Left renal cortex interstitium (tissue), 4 donors: Measurements from ENCODE around the gene IRAK3. TPM values are rescaled to one million over a fixed set of nuclear protein-coding genes. Genes with fewer than 3 reads are reported as not detected.
A peak's percentile ranks its signal among the peaks of the same experiment; 100 is the strongest.

Experiments used
- DNase-seq, 4 donors: peaks; one replicate each; pipeline ENCODE4 v3.0.0-alpha.2; 2013; ENCODE audit warnings: low read depth in 4 of 4, low spot score in 2 of 4, missing footprints in 1 of 4
- polyA plus RNA-seq, 4 donors: library from polyadenylated mRNA; unstranded; fragments of 120-200 nt; gene quantifications; one replicate each; pipeline ENCODE4 v1.2.1, GENCODE V29; 2013; ENCODE audit not compliant: insufficient read length in 4 of 4

IRAK3 gene, protein sequence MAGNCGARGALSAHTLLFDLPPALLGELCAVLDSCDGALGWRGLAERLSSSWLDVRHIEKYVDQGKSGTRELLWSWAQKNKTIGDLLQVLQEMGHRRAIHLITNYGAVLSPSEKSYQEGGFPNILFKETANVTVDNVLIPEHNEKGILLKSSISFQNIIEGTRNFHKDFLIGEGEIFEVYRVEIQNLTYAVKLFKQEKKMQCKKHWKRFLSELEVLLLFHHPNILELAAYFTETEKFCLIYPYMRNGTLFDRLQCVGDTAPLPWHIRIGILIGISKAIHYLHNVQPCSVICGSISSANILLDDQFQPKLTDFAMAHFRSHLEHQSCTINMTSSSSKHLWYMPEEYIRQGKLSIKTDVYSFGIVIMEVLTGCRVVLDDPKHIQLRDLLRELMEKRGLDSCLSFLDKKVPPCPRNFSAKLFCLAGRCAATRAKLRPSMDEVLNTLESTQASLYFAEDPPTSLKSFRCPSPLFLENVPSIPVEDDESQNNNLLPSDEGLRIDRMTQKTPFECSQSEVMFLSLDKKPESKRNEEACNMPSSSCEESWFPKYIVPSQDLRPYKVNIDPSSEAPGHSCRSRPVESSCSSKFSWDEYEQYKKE
- 1 to 10 TPM; 2.8 to 4.0 (median 3.7) TPM for polyA plus RNA-seq

DNA sequence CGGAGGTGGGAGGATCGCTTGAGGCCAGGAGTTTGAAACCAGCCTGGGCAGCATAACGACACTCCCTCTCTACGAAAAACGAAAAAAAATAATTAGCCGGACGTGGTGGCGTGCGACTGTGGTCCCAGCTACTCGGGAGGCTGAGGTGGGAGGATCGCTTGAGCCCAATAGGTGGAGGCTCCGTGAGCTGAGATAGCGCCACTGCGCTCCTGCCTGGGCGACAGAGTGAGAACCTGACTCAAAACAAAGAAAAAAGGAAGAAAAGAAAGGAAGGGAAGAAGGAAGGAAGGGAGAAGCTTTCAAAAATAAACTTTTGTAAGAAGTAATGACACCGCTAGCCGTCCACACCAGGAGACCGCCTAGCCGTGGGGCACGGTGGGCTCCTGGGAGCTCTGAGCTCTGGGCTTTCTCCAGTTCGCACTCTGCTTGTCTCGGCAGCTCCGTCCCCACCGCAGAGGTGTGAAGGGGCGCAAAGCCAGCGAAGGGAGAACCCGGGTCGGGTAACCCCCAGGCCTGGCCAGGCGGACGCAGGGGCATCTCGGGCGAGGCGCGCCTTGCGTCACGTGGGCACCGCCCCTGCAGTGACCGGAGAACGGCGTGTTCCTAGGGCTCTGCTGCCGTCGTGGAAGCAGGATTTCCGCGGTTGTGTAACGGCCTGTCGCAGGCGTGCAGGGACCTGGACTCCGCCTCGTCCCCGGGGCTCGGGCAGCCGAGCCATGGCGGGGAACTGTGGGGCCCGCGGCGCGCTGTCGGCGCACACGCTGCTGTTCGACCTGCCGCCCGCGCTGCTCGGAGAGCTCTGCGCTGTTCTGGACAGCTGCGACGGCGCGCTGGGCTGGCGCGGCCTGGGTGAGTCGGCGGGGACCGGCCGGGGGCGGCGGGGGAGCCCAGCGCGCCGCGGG lies at the start of gene IRAK3:
TSS of gene IRAK3 (plus strand) at position 631 of the 902 bp plus-strand sequence. CDS start at position 717, 86 bp downstream.
- DNase-seq, result peak in 3 of 4 donors; percentile 20 to 46 (median 42)

DNA sequence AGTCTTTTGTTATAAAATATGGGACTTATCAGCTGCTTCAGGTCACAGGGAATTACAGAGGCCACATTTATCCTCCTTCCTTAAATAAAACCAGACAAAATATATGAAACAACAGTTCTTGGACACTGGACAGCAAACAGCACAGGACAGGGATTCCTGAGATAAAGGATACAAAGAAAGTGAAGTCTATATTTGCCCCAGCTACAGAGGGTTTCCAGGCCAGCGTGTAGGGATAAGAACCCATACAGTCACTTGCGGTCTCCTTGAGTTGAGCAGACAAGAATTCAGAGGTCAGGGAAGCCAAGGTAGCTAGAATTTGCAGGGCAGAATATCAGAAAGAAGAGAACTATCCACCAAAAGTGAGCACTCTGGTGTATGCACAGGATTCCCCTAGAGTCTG lies 49.7 kb upstream of the IRAK3 start:
- DNase-seq, result no peak

DNA sequence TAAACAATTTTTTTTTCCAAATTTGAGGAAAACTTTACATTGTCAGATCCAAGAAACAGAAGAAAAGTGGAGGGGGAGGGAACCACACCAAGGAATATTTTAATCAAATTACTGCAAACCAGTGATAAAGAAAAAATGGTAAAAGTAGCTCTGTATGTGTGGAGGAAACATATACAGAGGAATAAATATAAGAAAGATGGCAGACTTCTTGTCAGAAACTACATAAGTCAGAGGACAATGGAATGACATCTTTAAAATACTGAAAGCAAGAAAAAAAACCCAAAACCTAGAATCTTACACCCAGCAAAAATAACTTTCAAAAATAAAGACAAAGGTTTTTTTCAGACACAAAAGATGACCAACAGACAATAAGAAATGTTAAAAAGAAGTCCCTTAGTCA lies 48.3 kb upstream of the IRAK3 start:
- DNase-seq, result no peak

DNA sequence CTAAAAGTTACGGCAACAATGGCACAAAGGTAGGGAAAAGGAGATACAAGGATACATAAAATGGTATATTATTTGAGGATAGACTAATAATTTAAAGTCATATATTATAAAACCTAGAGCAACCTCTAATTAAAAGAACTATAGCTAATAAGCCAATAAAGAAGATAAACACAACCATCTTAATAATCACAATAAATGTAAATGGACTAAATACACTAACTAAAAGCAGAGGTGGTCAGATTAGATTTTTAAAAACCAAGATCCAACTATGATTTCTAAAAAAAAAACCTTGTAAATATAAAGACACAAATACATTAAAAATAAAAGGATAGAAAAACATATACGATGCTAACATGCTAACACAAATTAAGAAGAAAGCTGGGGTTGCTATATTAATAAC lies 47.7 kb upstream of the IRAK3 start:
- no peak for DNase-seq

DNA sequence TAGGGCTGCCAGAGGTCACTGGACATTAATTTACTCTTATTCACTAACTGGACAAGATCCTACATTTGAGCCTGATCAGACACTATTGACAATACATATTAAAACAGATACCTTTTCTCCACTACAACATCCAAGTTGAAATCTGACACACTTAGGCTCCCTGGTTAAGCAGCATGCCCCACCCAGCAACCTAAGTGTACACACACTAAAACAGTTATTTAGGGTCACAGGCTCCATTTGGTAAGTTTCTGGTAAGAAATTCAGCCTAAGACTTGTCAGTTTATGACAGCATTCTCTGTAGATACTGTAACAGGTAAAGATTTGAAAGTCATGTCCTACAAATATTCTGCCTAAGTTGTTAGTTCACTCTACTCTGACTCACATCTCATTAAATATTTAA lies 46.2 kb upstream of the IRAK3 start:
- no peak for DNase-seq

DNA sequence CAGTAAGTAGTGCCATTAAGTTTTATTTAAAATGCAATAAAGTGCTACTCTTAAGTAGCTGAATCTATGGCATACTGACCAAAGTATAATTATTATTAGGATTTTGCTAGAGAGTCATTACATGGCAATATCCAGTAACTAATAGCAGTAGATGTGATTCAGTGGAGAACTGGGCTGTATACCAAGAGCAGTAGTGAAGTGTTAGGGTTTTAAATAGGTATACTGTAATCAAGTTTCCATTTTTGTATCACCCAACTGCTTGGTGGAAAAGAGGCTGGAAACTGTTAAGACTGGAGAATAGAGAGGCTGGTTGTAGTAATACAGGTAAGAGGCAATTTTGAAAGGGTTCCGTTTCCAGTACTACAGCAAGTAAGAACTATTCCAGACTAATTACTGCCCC lies 45.1 kb upstream of the IRAK3 start:
- no peak for DNase-seq

DNA sequence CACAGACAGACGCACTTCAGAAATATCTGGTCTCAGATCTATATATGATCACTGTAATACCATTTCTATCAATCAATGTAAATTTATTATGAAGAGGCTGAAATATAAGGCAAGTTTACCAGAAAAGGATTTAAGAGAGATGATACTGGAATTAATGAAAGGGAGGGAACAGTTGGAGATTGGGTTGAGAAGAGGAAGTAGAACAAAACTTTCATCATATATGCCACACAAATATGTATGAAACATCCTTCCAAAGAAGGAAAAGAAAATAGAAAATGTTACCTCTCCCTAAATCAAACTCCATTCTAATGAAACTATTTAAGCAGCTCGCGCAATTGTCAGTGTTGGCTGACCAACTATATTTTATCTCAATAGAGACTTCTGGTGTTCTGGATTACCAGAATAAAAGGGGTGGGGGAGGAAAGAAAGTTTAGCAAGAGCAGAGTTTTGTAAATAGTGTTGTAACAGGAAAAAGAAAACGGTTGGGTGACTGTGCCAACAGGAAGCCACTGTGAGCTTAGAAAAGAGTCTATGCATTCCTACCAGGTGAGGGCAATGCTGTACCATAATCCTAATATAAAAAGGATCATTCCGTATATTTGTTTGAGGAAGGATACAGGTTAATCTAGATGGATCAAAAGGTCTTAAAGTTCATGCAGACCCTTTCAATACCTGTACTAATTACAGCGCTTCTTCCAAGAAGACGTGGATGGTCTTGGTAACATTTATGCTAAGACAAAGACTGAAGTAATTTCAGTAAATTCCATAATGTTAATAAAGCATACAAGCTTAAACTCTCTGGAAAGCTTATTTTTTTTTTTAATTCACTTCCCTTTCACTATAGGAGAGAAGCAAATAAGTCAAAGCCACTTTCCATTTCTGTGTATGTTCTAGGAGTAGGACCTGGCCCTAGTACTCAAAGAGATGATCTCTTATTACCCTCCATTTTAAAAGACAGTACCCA lies 43.9 kb upstream of the IRAK3 start:
- peak in 1 of 4 donors; percentile 48 for DNase-seq

DNA sequence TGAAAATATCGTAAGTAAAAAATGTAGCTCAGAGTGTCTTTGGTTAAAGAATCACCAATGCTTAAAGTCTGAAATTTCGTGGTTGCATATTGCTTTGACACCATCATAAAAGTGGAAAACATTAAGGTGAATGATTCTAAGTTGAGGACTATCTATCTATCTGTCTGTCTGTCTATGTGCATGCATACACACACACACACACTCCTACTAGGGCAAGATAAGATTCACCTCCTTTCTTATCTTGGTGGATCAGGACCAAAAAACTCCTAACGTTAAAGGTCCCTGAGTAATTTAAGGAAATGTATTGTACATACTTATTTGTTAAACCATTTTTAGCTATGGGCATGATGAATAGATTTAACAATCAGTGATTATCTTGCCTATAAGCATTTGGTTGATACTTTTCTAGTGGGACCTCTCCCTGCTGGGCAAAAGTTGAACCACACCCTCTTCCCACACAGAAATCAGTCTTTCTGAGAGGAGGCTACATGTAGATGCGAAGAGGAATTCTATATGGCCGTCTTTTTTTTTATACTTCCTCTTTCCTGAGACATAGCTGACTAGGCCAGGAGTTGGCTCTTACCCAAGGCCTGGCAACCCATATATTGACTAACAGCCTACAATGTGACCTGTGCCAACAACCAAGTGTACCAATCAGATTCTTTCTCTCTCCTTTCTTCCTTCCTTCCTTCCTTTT lies 39.2 kb upstream of the IRAK3 start:
- no peak for DNase-seq

DNA sequence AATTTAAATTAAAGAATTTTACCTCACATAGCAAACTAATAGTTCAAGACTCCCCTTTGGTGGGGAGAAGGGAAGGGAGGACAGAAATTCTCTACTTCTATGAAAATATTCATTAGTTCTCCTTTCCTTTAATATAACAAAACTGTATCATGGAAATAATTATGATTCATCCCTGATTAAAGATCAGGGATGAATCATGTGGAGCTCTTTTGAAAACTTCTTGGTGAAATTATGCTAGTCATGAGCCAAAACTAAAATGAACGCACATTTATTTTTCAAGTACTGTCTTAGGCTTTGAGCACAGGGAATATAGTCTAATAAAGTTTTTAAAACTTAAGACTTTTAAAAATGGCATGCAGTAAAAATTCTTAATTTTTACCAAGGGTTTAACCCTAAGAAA lies 36.3 kb upstream of the IRAK3 start:
- DNase-seq, result no peak

DNA sequence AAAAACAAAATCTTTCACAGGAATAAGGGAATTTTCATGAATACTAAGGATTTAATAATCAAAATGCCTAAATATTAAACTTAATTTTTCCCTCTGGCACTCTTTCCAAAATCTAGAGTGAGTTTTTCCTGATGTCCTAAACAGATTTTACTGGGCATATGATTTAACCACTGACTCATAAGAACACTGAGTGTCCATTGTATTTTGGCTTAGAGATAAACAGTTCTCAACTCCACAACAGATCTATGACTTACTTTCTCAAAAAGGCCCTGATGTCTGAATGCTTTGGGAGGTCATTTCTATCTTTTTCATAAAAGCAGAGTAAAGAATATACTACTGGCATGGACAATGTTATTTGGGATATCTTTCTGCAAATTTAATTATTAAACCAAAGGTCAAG lies 34.2 kb upstream of the IRAK3 start:
- no peak for DNase-seq

DNA sequence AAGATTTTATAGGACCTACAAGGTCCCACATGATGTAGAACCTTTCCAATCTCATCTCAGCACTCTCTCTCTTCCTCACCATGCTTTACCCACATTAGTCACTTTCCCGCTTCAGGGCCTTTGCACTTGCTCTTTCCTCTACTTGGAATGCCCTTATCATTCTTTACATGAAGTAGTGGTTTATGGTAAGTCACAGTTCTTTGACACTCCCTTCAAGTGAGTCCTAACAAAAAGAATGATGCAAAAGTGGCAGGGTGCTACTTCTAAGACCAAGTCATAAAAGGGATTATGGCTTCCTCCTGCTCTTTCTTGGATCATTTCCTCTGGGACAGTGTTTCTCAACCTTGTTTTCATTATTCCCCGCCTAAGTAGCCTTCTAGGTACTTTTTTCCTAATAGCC lies 32.4 kb upstream of the IRAK3 start:
- no peak for DNase-seq

DNA sequence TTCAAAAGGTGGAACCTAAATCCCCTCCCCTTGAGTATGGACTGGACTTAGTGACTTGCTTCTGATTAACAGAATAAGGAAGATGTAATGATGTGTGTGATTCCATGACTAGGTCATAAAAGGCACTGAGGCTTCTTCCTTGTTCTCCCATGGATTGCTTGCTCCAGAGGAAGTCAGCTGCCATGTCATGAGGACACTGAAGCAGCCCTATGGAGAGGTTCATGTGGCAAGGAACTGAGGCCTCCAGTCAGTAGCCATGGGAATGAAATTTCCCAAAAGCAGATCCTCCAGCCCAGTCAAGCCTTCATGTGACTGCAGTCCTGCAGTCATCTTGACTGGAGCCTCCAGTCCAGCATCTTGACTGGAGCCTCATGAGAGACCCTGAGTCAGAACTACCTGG lies 29.9 kb upstream of the IRAK3 start:
- DNase-seq, result no peak

DNA sequence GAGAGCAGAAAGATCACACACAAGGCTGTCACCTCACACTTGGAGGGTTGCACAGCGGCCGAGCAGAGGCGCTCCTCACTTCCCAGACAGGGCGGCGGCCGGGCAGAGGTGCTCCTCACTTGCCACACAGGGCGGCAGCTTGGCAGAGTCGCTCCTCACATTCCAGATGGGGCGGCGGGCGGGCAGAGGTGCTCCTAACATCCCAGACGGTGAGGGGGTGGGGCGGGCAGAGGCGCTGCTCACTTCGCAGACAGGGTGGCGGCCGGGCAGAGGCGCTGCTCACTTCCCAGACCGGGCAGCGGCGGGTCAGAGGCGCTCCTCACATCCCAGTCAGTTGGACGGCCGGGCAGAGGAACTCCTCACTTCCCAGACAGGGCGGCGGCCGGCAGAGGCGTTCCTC lies 28.3 kb upstream of the IRAK3 start:
- DNase-seq, result no peak

DNA sequence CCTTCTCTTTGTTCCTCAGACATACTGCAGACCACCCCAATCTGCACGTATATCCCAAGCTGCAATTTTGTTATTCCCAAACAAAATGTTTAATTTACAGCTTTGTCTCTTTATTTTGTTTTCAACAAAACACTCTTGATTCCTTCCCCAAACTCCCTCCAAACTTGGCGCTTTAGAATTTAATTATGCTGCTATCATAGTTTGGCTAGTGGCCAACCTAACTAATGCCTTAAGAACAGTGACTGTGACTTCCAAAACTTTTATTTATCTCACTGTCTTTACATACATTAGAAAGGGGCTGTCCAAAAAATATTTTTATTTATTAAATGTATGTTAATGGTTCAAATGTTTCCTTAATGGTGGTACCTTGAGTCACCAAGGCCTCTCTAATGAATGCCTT lies 26.3 kb upstream of the IRAK3 start:
- no peak for DNase-seq

DNA sequence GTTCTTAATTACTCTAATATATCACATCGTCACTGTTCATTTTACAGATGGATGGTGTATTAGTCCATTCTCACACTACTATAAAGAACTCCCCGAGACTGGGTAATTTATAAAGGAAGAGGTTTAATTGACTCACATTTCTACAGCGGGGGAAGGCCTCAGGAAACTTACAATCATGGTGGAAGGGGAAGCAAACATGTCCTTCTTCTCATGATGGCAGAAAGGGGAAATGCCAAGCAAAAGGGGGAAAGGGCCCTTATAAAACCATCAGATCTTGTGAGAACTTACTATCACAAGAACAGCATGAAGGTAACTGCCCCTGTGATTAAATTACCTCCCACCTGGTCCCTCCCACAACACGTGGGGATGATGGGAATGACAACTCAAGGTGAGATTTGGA lies 25.7 kb upstream of the IRAK3 start:
- DNase-seq, result no peak

DNA sequence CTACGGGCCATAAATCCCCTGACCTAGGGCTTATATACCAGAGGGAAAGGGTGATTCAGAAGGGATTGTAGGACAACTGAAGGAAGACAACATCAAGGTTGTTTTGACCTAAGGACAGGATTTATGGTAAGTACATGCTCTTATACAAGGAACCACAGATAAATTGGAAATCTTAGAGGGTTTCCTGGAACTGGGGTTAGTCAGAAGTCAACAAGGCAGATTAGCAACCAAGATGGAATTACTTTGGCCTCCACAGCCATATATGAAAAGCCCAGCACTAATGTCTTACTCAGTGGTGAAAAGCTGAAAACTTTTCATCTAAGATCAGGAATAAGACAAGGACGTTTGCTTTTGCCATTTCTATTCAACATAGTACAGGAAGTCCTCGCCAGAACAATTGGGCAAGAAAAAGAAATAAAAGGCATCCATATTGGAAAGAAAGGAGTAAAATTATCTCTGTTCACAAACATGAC lies 24.6 kb upstream of the IRAK3 start:
- DNase-seq, result no peak

DNA sequence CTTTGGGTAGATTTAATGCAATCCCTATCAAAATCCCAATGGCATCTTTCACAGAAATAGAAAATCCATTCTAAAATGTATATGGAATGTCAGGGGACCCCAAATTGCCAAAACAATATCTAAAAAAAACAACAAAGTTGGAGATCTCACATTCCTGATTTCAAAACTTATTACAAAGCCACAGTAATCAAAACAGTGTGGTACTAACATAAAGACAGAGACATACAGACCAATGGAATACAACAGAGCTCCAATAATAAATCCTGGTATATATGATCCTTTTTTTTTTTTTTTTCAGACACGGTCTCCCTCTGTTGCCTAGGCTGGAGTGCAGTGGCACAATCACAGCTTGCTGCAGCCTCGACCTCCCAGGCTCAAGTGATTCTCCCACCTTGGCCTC lies 23.9 kb upstream of the IRAK3 start:
- DNase-seq, result no peak

DNA sequence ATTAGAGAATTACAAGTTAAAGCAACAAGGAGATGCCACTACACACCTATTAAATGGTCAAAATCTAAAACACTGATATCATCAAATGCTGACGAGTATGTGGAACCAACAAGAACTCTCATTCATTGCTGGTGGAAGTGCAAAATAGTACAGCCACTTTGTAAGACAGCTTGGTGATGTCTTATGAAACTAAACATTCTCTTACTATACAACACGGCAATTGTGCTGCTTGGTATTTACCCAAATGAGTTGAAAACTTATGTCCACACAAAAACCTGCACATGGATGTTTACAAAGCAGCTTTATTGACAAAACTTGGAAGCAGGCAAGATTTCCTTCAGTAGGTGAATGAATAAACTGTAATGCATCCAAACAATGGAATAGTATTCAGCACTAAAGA lies 22.5 kb upstream of the IRAK3 start:
- no peak for DNase-seq

DNA sequence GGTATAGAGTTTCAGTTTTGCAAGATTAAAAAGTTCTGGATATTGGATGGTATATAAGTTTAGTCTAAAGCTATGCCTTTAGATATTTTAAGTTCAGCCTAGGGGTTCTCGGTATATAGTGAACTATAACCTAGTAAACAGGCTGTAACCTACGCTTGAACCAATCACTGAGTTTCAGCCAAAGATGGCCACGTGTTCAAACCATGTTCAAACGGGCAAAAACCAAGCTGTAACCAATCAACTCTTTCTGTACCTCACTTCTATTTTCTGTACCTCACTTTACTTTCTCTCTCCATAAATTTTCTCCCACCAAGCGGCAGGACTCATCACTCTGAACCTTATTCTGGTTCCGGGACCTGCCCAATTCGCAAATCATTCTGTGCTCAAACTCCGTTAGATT lies 20.6 kb upstream of the IRAK3 start:
- DNase-seq, result no peak
